A549 (cell line): Measurements from ENCODE around the gene EEF2. TPM values are rescaled to one million over a fixed set of nuclear protein-coding genes. Genes with fewer than 3 reads are reported as not detected.

ENCODE experiments used
- ATAC-seq, 2 experiments: fragments of 200-7000 bp in 1 of 2; fragments of >200 bp in 1 of 2; cut with Nextera tagmentation in 1 of 2; cut with Tn5 transposase in 1 of 2; 3 replicates each; pipeline versions ENCODE4 v1.8.0 to v1.9.1; 2018 to 2020; ENCODE audit warnings: mild to moderate bottlenecking in 1 of 2, moderate library complexity in 1 of 2
- CTCF ChIA-PET: fragments of 300-600 bp; sonication (Branson Sonifier 250); formaldehyde crosslinking; extraction: SDS; loops from one replicate; lab custom pipeline; 2021; ENCODE audit warnings: antibody characterized with exemption, inconsistent platforms; lab: Yijun Ruan, JAX
- POLR2A ChIA-PET: fragments of 350-600 bp; formaldehyde crosslinking; extraction: SDS; loops from one replicate; lab custom pipeline; 2021; ENCODE audit warnings: antibody characterized with exemption, inconsistent platforms; lab: Yijun Ruan, JAX
- DNase-seq, 2 experiments: peaks; one replicate each; pipeline versions ENCODE4 v3.0.0 to v3.0.0-alpha.2; 2011 to 2016; ENCODE audit warnings: low read depth in 1 of 2, low spot score in 1 of 2
- FAIRE-seq: peaks from 2 replicates; lab custom pipeline; 2011; peaks lifted over from hg19 to GRCh38; lab: Jason Lieb, UNC
- H3K27ac ChIP-seq, 2 experiments: fragments of >200 bp; sonication (Bioruptor Twin); formaldehyde crosslinking; 3 replicates each; pipeline ENCODE4 v1.5.1; 2016 to 2017
- H3K4me1 ChIP-seq: fragments of >200 bp; sonication (Bioruptor Twin); formaldehyde crosslinking; 3 replicates; pipeline ENCODE4 v1.6.1; 2016
- H3K4me2 ChIP-seq: fragments of >200 bp; sonication (Bioruptor Twin); formaldehyde crosslinking; 3 replicates; pipeline ENCODE4 v1.6.1; 2016
- H3K4me3 ChIP-seq: fragments of >200 bp; sonication (Bioruptor Twin); formaldehyde crosslinking; 3 replicates; pipeline ENCODE4 v1.5.1; 2016
- H3K9me3 ChIP-seq: fragments of >200 bp; sonication (Bioruptor Twin); formaldehyde crosslinking; 3 replicates; pipeline ENCODE4 v1.6.1; 2016
- BCL3 ChIP-seq: fragments of >200 bp; sonication (Bioruptor Twin); formaldehyde crosslinking; IDR thresholded peaks from 3 replicates; pipeline ENCODE4 v1.6.1; 2016
- BHLHE40 ChIP-seq: IDR thresholded peaks from 2 replicates; pipeline ENCODE4 v1.6.1; 2012; ENCODE audit warnings: low read depth, low read length, inconsistent platforms
- CBX2 ChIP-seq: fragments of 200-600 bp; sonication (generic); IDR thresholded peaks from 2 replicates; pipeline ENCODE4 v1.6.1; 2016; ENCODE audit warnings: low read depth, mild to moderate bottlenecking, borderline replicate concordance
- CBX8 ChIP-seq: fragments of 200-600 bp; sonication (generic); IDR thresholded peaks from 2 replicates; pipeline ENCODE4 v1.6.1; 2016
- CTCF ChIP-seq: fragments of >200 bp; sonication (Bioruptor Twin); formaldehyde crosslinking; IDR thresholded peaks from 3 replicates; pipeline ENCODE4 v1.5.1; 2016
- E2F6 ChIP-seq: IDR thresholded peaks from 2 replicates; pipeline ENCODE4 v1.6.1; 2012; ENCODE audit warnings: low read depth, borderline replicate concordance
- EHF ChIP-seq: fragments of 250-450 bp; sonication (Bioruptor Pico); IDR thresholded peaks from 2 replicates; pipeline ENCODE4 v1.5.0; 2020; ENCODE audit warnings: mild to moderate bottlenecking
- ESRRA ChIP-seq: fragments of 150-350 bp; IDR thresholded peaks from 2 replicates; pipeline ENCODE4 v1.6.1; 2014; ENCODE audit warnings: mild to moderate bottlenecking, low read length, borderline replicate concordance
- FOSL2 ChIP-seq, 2 experiments: fragments of 450-650 bp in 1 of 2; fragments of >200 bp in 1 of 2; sonication (Bioruptor Twin) in 1 of 2; formaldehyde crosslinking; IDR thresholded peaks; 2 replicates each; pipeline versions ENCODE4 v1.5.0 to v1.6.1; 2016 to 2020; ENCODE audit warnings: mild to moderate bottlenecking in 1 of 2, moderate library complexity in 1 of 2
- HES2 ChIP-seq: fragments of >200 bp; sonication (Bioruptor Twin); formaldehyde crosslinking; IDR thresholded peaks from 2 replicates; pipeline ENCODE4 v1.6.1; 2016
- HOXB13 ChIP-seq: fragments of 250-450 bp; sonication (Bioruptor Pico); IDR thresholded peaks from 2 replicates; pipeline ENCODE4 v1.5.0; 2020; ENCODE audit warnings: low read depth, mild to moderate bottlenecking, moderate library complexity
- HOXB5 ChIP-seq: fragments of 250-450 bp; sonication (Bioruptor Pico); IDR thresholded peaks from 2 replicates; pipeline ENCODE4 v1.5.0; 2020; ENCODE audit warnings: mild to moderate bottlenecking, moderate library complexity
- JUN ChIP-seq, 2 experiments: fragments of >200 bp; sonication (Bioruptor Twin); formaldehyde crosslinking; IDR thresholded peaks; 2 replicates in 1 of 2; 3 replicates in 1 of 2; pipeline ENCODE4 v1.6.1; 2016 to 2017
- KDM5A ChIP-seq: fragments of 200-600 bp; sonication (generic); IDR thresholded peaks from 2 replicates; pipeline ENCODE4 v1.6.1; 2016; ENCODE audit warnings: antibody characterized with exemption, mild to moderate bottlenecking
- MAFK ChIP-seq: fragments of 450-650 bp; IDR thresholded peaks from 2 replicates; pipeline ENCODE4 v1.6.1; 2014; ENCODE audit not compliant: partially characterized antibody
- MAX ChIP-seq: IDR thresholded peaks from 2 replicates; pipeline ENCODE4 v1.6.1; 2012
- MAZ ChIP-seq: fragments of 150-350 bp; IDR thresholded peaks from 2 replicates; pipeline ENCODE4 v1.6.1; 2014; ENCODE audit warnings: antibody characterized with exemption, low read depth, low read length, borderline replicate concordance
- MYC ChIP-seq: IDR thresholded peaks from 2 replicates; pipeline ENCODE4 v1.6.1; 2012; ENCODE audit warnings: mild to moderate bottlenecking, inconsistent platforms, low read length, improper control_type of control experiment, borderline replicate concordance
- NFE2L2 ChIP-seq: fragments of 150-350 bp; conservative IDR thresholded peaks from 2 replicates; pipeline ENCODE4 v1.6.1; 2014; ENCODE audit warnings: low read length
- PBX3 ChIP-seq: IDR thresholded peaks from 2 replicates; pipeline ENCODE4 v1.6.1; 2012
- PHF8 ChIP-seq: fragments of 200-600 bp; sonication (generic); IDR thresholded peaks from 2 replicates; pipeline ENCODE4 v1.6.1; 2016; ENCODE audit warnings: low read depth, mild to moderate bottlenecking, antibody characterized with exemption, moderate library complexity, borderline replicate concordance
- POLR2A ChIP-seq: IDR thresholded peaks from 2 replicates; pipeline ENCODE4 v1.6.1; 2012; ENCODE audit warnings: mild to moderate bottlenecking, low read length
- REST ChIP-seq: fragments of 200-600 bp; sonication (generic); IDR thresholded peaks from 2 replicates; pipeline ENCODE4 v1.6.1; 2016; ENCODE audit warnings: antibody characterized with exemption, mild to moderate bottlenecking, moderate library complexity
- RNF2 ChIP-seq: fragments of 200-600 bp; sonication (generic); IDR thresholded peaks from 2 replicates; pipeline ENCODE4 v1.6.1; 2016; ENCODE audit warnings: low read depth, mild to moderate bottlenecking, antibody characterized with exemption, moderate library complexity, borderline replicate concordance
- SREBF2 ChIP-seq: fragments of 450-650 bp; IDR thresholded peaks from 2 replicates; pipeline ENCODE4 v1.6.1; 2014; ENCODE audit warnings: mild to moderate bottlenecking, moderate library complexity
- USF2 ChIP-seq: fragments of 450-650 bp; IDR thresholded peaks from 2 replicates; pipeline ENCODE4 v1.6.1; 2014; ENCODE audit warnings: antibody characterized with exemption
- WGBS: methylation state at CpG from one replicate; pipeline ENCODE4 v1.1.6; 2017; ENCODE audit errors: missing lambda C conversion rate; 5-methylcytosine and 5-hydroxymethylcytosine counted together
- polyA minus RNA-seq: library from RNA; depleted of rRNA, polyadenylated mRNA; stranded (reverse); fragments of >200 nt; gene quantifications from 2 replicates; pipeline ENCODE4 v1.2.3, GENCODE V29; 2011; rRNA and poly(A)+ RNA removed
- polyA plus RNA-seq, 4 experiments: library from polyadenylated mRNA; depleted of rRNA in 3 of 4; stranded (reverse); fragments of >200 nt; fragmentation: RNase III in 1 of 4; extraction: RNeasy Plus Mini Kit Qiagen cat#74134 plus additional on column Dnase treatment in 1 of 4; gene quantifications; 2 replicates in 3 of 4; 3 replicates in 1 of 4; pipeline ENCODE4 v1.2.3, GENCODE V29; 2011 to 2017

Gene EEF2
- polyA plus RNA-seq (2011; rRNA removed) (526 and 680 TPM in 2 replicates), polyA plus RNA-seq (2017; fragmentation: RNase III; extraction: RNeasy Plus Mini Kit Qiagen cat#74134 plus additional on column Dnase treatment) (971 to 1,113 TPM (median 999 TPM) in 3 replicates), polyA minus RNA-seq (645 and 954 TPM in 2 replicates)
- polyA plus RNA-seq (2012; cell fraction: cytosol; rRNA removed) = 739 and 972 TPM in 2 replicates
- 944 and 1,422 TPM in 2 replicates for polyA plus RNA-seq (2012; cell fraction: nucleus; rRNA removed)

GRCh38 chr19:3984908-3985642 lies at the start of gene EEF2:
TSS of gene EEF2 (minus strand) at chr19:3985463. CDS start at chr19:3985380, 83 bp downstream.
- 0% methylated on average over 19 of the region's 80 CpGs for WGBS
- peak within 1 kb of the TSS; percentile 91 for H3K4me2 ChIP-seq
- ChIA-PET CTCF (interaction anchor here (0.9 to 2.7 kb wide), 12 partner anchors 8 to 223 kb away, joined by 3 to 20 read pairs (median 4); no protein-coding TSS in a partner anchor), POLR2A (interaction anchor here (0.6 to 5.1 kb wide), 13 partner anchors 9 to 226 kb away, joined by 3 to 60 read pairs (median 4); partner anchors contain the start of genes DAPK3, MRPL54 and NMRK2)
- TF ChIP-seq NFE2L2 = no peak
- TF ChIP-seq FOSL2 (IDR thresholded peaks at IDR 0.05) = no peak
- TF ChIP-seq FOSL2 (CRISPR knock-in tag; IDR thresholded peaks at IDR 0.05) = peak; percentile 43; the same call in 1 of the 2 replicates
- TF ChIP-seq BCL3 = peak; percentile 98
- TF ChIP-seq PBX3 = peak; percentile 59
- TF ChIP-seq MAZ = peak; percentile 38; the same call in 1 of the 2 replicates
- TF ChIP-seq HOXB5 (CRISPR knock-in tag) = peak; percentile 57; the same call in 1 of the 2 replicates
- peak; percentile 97 for TF ChIP-seq PHF8
- no peak for TF ChIP-seq CBX8
- no peak for TF ChIP-seq CBX2
- no peak for TF ChIP-seq SREBF2
- TF ChIP-seq KDM5A = no peak
- TF ChIP-seq MYC = peak; percentile 79; the same call in 1 of the 2 replicates
- peak; percentile 88 for TF ChIP-seq USF2
- no peak for TF ChIP-seq BHLHE40
- no peak for TF ChIP-seq ESRRA
- TF ChIP-seq EHF = no peak
- TF ChIP-seq CTCF = no peak
- TF ChIP-seq POLR2A = peak; percentile 98
- TF ChIP-seq JUN (IDR thresholded peaks at IDR 0.05) = peak; percentile 97 to 99
- TF ChIP-seq HES2 = no peak
- TF ChIP-seq MAFK = peak; percentile 93
- TF ChIP-seq REST = peak; percentile 16; the same call in 1 of the 2 replicates
- 0 out of 2 replicates have a peak, but pooled peaks have one; percentile 51 for TF ChIP-seq E2F6
- no peak for TF ChIP-seq RNF2
- no peak for TF ChIP-seq HOXB13
- TF ChIP-seq MAX = peak; percentile 87
- H3K4me1 ChIP-seq = peaks cover 26% of the 10 kb centered on the region; the same call in 2 of the 3 replicates
- H3K4me3 ChIP-seq = peak within 1 kb of the TSS; percentile 96
- peak within 1 kb of the TSS; percentile 83 to 97 for H3K27ac ChIP-seq
- H3K9me3 ChIP-seq = no peaks in the 10 kb centered on the region
- ATAC-seq (peak; percentile 25 to 49; a peak in 4 of 6 replicates), FAIRE-seq (no peak), DNase-seq (peak; percentile 60 to 85)
